Right ventricle myocardium inferior (tissue), 1 donor: ENCODE measurements around the gene KLHL11. TPM values are rescaled to one million over a fixed set of nuclear protein-coding genes. Genes with fewer than 3 reads are reported as not detected.
"Not testable (repeated sequence)": the region's sequence is repeated elsewhere in the genome, so short reads cannot be mapped to it uniquely, and the experiment has no call there.

ENCODE experiments used
- ATAC-seq: fragments of 200-7000 bp; cut with Tn5 transposase; one replicate; pipeline ENCODE4 v1.9.1; 2020; ENCODE audit warnings: mild to moderate bottlenecking, moderate library complexity
- DNase-seq: peaks from one replicate; pipeline ENCODE4 v3.0.0; 2021; ENCODE audit errors: missing footprints
- intact Hi-C: fragments of 100-400 bp; cut with DNase I; formaldehyde crosslinking; loops from one replicate; pipeline ENCODE4 v1.11.0; 2022
- total RNA-seq: library from RNA; stranded (reverse); fragmentation: NEBNext Ultra II Directional; extraction: Animal tissue kit (Norgen Biotek cat#: 25700); gene quantifications from one replicate; pipeline ENCODE4 v1.2.1, GENCODE V29; 2021
- donor health status: DM: no; HTN: yes; CAD: no; lungs with severe emphysema.

Gene KLHL11
- total RNA-seq, 1 donor from 2014 or later = 3.7 TPM

DNA sequence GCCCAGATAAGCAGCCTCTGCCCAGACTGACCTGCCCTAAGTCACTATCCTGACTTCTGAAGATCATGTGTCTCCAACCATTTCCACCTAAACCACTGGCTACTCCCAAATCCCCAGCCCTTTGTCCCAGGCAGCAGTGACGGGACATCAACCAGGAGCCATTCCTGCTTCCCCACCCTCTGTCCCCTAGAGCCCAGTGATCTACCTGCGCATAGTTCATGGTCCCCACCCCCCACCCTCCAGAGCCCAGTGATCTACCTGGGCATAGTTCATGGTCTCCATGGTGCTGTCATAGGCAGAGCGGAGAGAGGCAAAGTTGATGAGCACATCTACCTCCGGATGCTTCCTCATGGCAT, 26.8 kb upstream of the KLHL11 start:
- DNase-seq (no peak), ATAC-seq (no peak)
- intact Hi-C loops = no loop called here

DNA sequence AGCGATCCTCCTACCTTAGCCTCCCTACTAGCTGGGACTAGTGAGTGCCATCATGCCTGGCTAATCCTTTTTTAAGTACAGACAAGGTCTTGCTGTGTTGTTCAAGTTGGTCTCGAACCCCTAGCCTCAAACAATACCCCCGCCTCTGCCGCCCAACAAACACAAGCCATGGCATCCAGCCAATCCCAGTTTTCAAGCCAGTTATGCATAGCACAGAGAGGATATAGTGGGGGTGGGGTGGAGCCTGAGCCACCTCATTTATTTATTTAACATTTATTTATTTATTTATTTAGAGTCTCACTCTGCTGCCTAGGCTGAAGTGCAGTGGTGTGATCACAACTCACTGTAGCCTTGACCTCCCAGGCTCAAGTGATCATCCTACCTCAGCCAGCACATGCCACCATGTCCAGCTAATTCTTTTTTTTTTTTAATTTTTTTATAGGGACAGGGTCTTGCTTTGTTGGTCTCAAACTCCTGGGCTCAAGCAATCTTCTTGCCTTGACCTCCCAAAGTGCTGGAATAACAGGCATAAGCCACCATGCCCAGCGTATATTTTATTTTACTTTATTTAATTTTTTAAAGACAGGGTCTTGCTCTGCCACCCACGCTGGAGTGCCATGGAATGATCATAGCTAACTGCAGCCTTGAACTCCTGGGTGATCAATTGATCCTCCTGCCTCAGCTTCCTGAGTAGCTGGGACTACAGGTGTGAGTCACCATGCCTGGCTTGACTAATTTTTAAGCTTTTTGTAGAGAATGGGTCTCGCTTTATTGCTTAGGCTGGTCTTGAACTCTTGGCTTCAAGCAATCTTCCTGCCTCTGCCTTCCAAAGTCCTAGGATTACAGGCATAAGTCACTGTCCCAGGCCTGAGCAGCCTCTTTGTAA, 26.2 kb upstream of the KLHL11 start:
- no peak for DNase-seq
- intact Hi-C loops = no loop called here
- no peak for ATAC-seq

DNA sequence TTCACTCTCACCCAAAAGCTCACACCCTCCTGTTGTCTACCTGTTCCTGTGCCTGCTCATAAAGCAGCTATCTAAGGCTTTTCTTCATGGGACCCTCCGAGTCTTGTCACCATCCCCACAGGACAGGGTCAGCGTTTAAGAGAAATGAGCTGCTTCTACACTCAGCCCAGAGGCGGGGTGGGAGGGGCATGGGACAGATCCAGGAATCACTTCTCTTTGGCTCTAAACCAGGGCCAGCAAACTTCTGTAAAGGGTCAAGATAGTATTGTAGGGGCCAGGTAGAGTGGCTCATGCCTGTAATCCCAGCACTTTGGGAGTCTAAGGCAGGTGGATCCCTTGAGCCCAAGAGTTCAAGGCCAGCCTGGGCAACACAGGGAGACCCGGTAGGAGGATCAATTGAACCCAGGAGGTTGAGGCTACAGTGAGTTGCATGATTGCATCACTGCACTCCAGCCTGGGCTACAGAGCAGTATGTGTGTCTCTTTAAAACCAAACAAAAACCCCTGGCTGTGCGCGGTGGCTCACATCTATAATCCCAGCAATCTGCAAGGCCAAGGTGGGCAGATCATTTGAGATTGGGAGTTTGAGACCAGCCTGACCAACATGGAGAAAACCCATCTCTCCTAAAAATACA, 23.2 kb upstream of the KLHL11 start:
- intact Hi-C loops = loop anchor here (5.0 kb wide), 1 partner anchor 151 kb away; no protein-coding TSS in a partner anchor
- ATAC-seq = no peak
- no peak for DNase-seq

DNA sequence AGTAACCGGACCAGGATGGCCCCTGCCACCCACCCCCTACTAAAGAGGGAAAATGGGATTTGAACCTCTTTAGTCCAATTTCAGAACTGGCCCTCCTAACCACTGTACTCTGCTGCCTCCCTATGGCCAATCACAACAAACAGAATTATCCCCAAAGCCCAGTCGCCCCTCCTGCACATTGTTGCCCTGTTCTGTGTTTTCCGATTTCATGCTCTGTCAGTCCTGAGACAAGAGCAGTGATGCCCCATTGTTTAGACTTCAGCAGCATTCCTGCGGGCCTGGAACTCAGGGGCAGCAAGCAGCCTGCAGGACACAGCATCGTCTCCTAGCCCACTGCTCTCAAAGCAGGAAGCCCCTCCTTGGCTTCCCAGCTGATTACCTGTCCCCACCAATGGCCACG, 20.5 kb upstream of the KLHL11 start:
- intact Hi-C loops = loop anchor here (5.0 kb wide), 1 partner anchor 148 kb away; no protein-coding TSS in a partner anchor
- ATAC-seq (no peak), DNase-seq (no peak)

DNA sequence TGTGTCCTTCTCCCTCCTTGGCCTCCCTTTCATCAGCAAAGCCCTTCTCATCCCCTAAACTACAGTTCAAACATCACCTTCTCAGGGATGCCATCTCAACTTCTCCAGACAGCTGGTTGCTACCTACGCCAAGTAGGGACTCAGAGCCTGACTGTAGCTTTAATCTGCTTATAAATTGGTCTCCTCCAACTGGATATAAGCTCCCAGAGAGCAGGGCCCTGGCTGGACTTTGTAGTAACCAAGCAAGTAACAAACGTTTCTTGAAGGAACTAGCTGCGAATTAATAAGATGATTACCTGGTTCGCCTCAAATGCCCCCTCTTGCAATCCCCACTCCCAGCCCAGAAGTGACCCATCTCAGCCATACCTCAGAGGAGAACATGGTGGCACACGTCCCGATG, 17.5 kb upstream of the KLHL11 start:
- DNase-seq = no peak
- no peak for ATAC-seq
- intact Hi-C loops = no loop called here

DNA sequence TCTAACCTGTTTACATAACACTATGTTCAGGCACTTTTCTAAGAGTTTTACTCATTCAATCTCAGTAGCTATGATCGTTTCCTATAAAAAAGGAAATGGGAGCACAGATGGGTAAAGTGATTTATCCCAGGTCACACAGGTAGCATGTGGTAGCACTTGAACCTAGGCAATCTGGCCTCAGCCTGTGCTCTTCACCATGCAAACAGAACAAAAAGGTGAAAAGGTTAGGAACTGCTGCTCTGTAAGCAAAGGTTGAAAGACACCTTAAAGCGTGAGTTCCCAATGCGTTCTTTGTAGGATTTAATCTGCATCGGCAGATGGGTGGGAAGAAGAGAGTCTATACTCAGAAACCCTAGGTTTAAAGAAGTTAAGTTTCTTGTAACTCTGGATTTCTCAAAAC, 14.9 kb upstream of the KLHL11 start:
- ATAC-seq (no peak), DNase-seq (no peak)
- intact Hi-C loops = no loop called here

DNA sequence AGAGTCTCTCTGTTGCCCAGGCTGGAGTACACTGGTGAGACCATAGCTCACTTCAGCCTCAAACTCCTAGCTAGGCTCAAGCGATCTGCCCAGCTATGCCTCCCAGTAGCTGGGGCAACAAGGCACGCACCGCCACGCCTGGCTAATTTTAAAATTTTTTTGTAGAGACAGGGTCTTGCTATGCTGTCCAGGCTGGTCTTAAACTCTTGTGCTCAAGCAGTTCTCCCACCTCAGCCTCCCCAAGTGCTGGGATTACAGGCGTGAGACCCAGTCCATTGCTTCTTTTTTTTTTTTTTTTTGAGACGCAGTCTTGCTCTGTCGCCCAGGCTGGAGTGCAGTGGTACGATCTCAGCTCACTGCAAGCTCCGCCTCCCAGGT, 9.1 kb upstream of the KLHL11 start:
- intact Hi-C loops, DNase-seq, ATAC-seq: not testable (repeated sequence)

DNA sequence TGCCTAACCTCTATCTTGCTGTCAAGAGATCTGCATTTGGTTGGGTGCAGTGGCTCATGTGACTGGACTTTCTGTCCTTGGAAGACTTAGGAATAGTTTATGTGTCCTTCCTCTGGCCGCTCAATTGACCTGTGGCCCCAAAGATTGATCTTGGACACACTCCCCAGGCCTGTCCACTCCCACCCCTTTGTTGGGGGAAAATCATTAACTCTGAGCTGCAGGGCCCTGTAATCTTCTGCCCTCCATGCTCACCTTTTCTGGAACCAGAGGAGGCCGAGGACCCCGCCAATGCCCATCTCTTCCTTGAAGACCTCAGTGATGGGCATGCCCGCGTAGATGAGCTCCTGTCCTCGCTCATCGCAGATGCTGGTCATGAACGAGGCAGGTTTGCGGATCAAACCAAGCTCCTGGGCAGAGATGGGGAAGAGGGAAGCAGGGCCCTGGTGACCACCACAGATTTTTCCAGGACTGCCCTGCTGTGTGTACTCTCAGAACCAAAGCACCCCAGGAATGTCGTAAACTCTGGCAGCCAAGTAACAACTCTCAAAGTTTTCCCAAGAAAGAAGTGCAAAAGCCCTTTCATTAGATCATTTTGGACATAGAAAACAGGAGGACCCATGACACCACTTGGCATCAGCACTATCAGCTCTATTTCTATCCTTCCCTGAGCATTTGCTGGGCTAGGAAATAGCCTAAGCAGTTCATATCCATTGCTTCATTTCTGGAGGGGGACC, 8.5 kb upstream of the KLHL11 start:
- DNase-seq (no peak), ATAC-seq (no peak)
- intact Hi-C loops = no loop called here

DNA sequence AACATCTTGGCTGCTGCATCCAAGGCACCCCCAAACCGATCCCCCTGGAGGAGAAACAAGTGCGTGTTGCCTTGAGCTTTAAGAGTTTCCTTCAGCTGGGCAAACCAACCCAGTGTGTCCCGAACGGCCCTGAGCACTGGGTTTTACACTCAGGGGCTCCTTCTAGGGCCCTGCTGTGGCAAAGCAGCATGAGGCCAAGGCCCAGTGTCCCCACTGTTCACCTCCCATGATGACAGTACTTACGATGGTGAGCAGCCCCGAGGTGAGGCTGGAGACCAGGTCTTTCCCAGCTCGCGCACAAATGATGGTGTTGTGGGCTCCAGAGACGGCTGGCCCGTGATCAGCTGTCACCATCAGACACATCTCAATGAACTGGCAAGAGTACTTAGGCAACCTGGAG, 6.6 kb upstream of the KLHL11 start:
- ATAC-seq (no peak), DNase-seq (no peak)
- intact Hi-C loops = no loop called here

DNA sequence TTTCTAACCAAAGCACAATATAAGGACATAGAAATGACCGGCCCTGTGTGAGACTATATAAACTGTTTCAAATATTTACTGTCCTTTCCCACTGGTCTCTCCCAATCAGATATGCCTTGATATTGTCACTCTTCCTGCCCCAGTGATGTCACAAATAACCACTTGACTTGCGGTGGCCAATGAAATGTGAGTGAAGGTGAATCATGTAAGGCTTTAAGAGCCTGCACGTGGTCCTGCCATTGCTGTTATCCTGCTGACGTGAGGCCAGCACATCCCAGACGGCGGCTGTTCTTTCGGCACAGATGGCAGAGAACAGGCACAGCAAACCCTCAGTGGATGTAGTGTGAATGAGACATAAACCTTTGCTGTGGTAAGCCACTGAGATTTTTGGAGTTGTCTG, 5.4 kb upstream of the KLHL11 start:
- ATAC-seq (no peak), DNase-seq (no peak)
- intact Hi-C loops = no loop called here

DNA sequence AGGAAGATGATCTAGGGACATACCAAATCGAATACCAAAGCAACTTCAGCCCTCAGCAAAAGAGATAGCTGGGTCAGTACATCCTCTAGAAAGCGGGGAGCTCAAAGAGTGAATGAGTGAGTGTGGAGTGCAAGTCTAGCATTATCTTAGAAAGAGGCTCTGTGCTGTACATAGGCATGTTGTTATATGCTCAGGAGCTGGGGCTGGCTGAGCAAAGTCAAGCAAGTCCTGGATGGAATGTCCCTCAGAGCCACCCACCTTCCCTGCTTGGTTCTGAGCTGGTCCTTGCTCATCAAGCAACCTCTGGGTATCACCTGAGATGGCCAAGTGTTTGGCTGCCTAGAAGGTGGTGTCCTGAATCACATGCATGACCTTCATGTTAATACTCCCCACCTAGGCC, 4.9 kb upstream of the KLHL11 start:
- ATAC-seq (no peak), DNase-seq (no peak)
- intact Hi-C loops = no loop called here

DNA sequence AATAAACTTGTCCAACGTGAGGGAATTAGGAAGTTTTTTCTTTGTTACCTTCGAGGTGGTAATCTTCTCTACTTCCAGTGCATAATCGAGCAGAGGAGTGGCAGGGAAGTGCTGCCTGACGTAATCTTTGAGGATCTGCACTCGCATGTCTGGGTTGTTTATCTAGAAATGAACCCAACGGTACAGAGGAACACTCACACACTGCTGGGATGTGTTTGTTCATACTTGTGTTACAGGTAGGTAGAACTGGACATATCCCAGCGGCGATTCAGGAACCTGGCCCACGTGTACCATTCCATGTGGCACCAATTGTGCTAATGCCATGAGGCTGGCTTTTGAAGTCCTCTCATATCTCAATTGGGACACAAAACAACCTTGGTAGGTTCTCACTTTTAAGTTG, 4.2 kb upstream of the KLHL11 start:
- DNase-seq = no peak
- intact Hi-C loops = no loop called here
- ATAC-seq = no peak

DNA sequence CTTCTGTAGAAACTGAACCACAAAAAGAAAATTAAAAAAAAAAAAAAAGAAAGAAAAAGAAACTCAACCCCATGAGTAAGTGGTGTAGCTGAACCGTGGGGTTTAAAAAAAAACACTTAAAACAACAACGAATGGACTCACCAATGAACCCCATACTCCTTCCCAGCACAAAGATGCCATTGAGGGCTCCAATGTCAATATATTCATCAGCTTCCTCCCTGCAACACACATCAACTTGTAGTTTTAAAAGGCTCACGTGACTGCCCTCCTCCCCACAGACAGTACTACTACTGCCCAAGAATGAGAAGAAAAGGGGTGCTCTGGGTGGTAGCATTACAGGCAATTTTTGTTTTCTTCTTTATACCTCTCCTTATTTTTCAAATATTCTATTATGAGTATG, 3.3 kb upstream of the KLHL11 start:
- intact Hi-C loops = no loop called here

DNA sequence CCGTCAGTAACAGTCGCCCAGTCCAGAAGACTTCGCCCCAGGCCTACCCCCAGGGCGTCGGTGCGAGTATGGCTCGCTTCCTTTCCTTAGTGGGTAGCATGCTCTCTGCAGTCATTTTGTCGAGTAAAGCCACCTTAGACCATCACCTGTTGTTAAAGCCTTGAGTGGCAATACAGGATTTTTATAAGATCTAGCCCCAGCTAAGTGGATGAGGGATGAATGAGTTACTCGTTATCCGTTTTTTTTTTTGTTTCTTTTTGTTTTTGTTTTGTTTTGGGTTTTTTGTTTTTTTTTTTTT, 322 bp upstream of the KLHL11 start:
- no peak for ATAC-seq
- intact Hi-C loops = no loop called here
- no peak for DNase-seq

More for the DNA sequence above, 3.3 kb upstream of the KLHL11 start:
- DNase-seq (no peak), ATAC-seq (no peak)

DNA sequence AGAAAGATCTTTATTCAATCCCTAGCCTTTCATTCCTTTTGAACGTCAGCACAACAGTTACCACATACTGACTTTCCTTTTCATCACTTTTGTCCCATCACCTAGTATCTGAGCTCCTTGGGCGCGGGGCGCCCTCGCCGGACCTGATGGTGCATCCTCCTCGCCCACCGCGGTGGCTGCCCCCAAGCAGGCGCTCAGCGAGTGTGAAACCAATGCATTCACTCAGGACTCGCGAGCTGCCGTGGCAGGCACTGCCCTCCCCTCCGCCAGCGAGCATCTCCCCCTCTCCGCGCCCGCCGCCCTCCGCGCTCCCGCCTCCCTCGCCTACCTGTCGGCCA, 756 bp downstream of the KLHL11 start:
- intact Hi-C loops = no loop called here
- ATAC-seq = peak; percentile 24
- DNase-seq = no peak

DNA sequence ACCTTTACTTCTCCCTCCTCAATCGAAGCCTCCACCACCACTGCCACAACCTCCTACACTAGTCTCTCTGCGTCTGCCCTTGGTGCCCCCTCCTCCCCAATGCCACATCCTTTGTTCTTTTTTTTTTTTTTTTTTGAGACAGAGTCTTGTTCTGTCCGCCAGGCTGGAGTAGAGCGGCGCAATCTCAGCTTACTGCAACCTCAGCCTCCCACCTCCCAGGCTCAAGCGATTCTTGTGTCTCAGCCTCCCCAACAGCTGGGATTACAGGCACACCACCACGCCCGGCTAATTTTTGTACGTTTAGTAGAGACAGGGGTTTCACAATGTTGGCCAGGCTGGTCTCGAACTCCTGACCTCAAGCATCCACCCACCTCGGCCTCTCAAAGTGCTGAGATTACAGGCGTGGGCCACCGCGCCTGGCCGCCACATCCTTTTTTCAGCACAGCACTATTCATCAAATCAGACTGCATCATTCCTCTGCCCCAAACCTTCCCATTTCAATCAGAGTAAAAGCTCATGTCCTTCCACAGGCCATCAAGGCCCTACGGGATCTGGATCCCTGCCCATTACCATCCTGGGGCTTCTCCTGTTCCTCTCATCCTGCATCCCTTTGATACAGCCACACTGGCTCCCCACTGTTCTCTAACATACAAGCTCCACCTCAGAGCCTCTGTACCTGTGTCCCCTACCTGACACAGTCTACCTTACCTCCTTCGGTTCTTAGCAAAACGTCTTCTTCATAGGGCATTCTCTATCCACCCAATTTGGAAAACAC, 2.0 kb downstream of the KLHL11 start:
- intact Hi-C loops = no loop called here
- ATAC-seq (no peak), DNase-seq (no peak)

DNA sequence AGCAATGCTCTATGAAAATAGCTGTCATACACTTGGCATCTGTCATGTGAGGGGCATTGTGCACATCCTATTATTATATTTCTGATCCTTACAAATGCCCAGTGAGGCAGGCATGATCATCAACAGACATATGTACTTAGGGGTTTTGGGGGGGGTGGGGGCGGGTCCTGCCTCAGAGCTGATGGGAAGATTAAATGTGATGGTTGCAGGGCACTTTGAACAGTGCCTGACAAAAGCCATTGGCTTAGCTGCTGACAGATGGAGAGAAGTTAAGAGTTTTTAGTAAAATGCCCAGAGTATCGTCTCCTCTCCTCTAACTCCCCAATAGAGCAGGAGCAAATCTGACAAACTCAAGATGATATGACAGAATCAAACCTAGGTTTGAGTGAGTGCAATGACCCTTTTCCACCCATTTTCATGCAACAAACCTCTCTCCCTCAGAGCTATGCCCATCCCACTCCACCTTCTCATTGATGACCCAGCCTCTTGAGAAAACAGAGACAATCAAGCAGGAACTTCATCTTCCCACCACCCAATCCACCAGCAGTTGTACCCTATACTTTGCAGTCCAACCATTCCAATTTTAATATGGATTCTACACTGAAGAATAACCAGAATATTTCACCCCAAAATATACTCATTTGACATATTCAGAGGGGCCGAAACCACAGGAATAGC, 4.8 kb downstream of the KLHL11 start:
- intact Hi-C loops = no loop called here
- ATAC-seq = no peak
- DNase-seq = no peak

DNA sequence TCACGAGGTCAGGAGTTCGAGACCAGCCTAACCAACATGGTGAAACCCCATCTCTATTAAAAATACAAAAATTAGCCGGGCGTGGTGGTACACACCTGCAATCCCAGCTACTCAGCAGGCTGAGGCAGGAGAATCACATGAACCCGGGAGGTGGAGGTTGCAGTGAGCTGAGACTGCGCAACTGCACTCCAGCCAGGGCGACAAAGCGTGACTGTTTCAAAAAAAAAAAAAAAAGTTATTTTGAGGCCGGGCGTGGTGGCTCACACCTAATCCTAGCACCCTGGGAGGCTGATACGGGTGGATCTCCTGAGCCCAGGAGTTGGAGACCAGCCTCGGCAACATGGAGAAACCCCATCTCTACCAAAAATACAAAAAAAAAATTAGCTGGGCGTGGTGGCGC, 13.8 kb downstream of the KLHL11 start:
- intact Hi-C loops, ATAC-seq, DNase-seq: not testable (repeated sequence)
